HG02610 (cell line): Measurements from ENCODE around the gene GRIK4.
A peak's percentile ranks its signal among the peaks of the same experiment; 100 is the strongest.

Experiments used
- ATAC-seq: cut with Tn5 transposase; IDR thresholded peaks from one replicate; pipeline ENCODE4 v1.9.1; 2021; ENCODE audit warnings: mild to moderate bottlenecking, moderate library complexity; ENCODE audit not compliant: unreplicated experiment

Gene GRIK4

GRCh38 chr11:120694726-120695125 is 183.2 kb downstream of the GRIK4 start:
- no peak for ATAC-seq

- no peak for ATAC-seq
Measured at GRCh38 chr11:120695426-120695825, 183.9 kb downstream of the GRIK4 start.

- no peak for ATAC-seq
Measured at GRCh38 chr11:120695939-120696338, 184.4 kb downstream of the GRIK4 start.

- no peak for ATAC-seq
Measured at GRCh38 chr11:120696597-120697218, 185.2 kb downstream of the GRIK4 start.

GRCh38 chr11:120698918-120699317 is 187.4 kb downstream of the GRIK4 start:
- ATAC-seq: no peak

GRCh38 chr11:120702656-120703055 is 191.1 kb downstream of the GRIK4 start:
- ATAC-seq: no peak

GRCh38 chr11:120703358-120704152 is 192.0 kb downstream of the GRIK4 start:
- peak; percentile 55 for ATAC-seq

- ATAC-seq: no peak
Measured at GRCh38 chr11:120704256-120704750, 192.8 kb downstream of the GRIK4 start.

- ATAC-seq: no peak
Measured at GRCh38 chr11:120706257-120706656, 194.7 kb downstream of the GRIK4 start.

GRCh38 chr11:120707098-120707497 is 195.6 kb downstream of the GRIK4 start:
- ATAC-seq: no peak

GRCh38 chr11:120707663-120708062 is 196.1 kb downstream of the GRIK4 start:
- no peak for ATAC-seq

GRCh38 chr11:120708511-120709183 is 197.1 kb downstream of the GRIK4 start:
- ATAC-seq: no peak

GRCh38 chr11:120709808-120710207 is 198.3 kb downstream of the GRIK4 start:
- peak; percentile 78 for ATAC-seq

- ATAC-seq: no peak
Measured at GRCh38 chr11:120710354-120711131, 199.0 kb downstream of the GRIK4 start.

GRCh38 chr11:120712014-120712413 is 200.5 kb downstream of the GRIK4 start:
- no peak for ATAC-seq

- no peak for ATAC-seq
Measured at GRCh38 chr11:120712881-120713280, 201.3 kb downstream of the GRIK4 start.

- no peak for ATAC-seq
Measured at GRCh38 chr11:120713296-120713695, 201.7 kb downstream of the GRIK4 start.

GRCh38 chr11:120714438-120714837 is 202.9 kb downstream of the GRIK4 start:
- ATAC-seq: no peak

- no peak for ATAC-seq
Measured at GRCh38 chr11:120715239-120715638, 203.7 kb downstream of the GRIK4 start.

GRCh38 chr11:120717042-120717441 is 205.5 kb downstream of the GRIK4 start:
- ATAC-seq: no peak

GRCh38 chr11:120717623-120718022 is 206.1 kb downstream of the GRIK4 start:
- ATAC-seq: no peak
